Fibroblast of upper back skin (primary cell): ENCODE data around the gene GAN.

Experiments used
- DNase-seq: peaks from one replicate; pipeline ENCODE4 v3.0.0-alpha.2; 2013

The GAN gene

GRCh38 chr16:81314603-81315270 lies at the start of gene GAN:
Gene GAN (plus strand): TSS chr16:81314962. CDS start chr16:81315114, 152 bp downstream.
- DNase-seq: peak; percentile 95

- no peak for DNase-seq
These were observed 49.7 kb upstream of the GAN start for GRCh38 chr16:81265052-81265451.

GRCh38 chr16:81265658-81266451 lies 48.9 kb upstream of the GAN start:
- peak; percentile 48 for DNase-seq

GRCh38 chr16:81266680-81267095 lies 48.1 kb upstream of the GAN start:
- DNase-seq: no peak

- DNase-seq: no peak
These were observed 46.3 kb upstream of the GAN start for GRCh38 chr16:81268509-81268908.

GRCh38 chr16:81273223-81273950 lies 41.4 kb upstream of the GAN start:
- no peak for DNase-seq

- DNase-seq: no peak
These were observed 39.7 kb upstream of the GAN start for GRCh38 chr16:81275064-81275532.

GRCh38 chr16:81275795-81276194 lies 39.0 kb upstream of the GAN start:
- DNase-seq: no peak

GRCh38 chr16:81276323-81276722 lies 38.4 kb upstream of the GAN start:
- DNase-seq: no peak

- DNase-seq: no peak
These were observed 37.2 kb upstream of the GAN start for GRCh38 chr16:81277541-81278080.

- no peak for DNase-seq
These were observed 36.2 kb upstream of the GAN start for GRCh38 chr16:81278526-81278925.

GRCh38 chr16:81279392-81279791 lies 35.4 kb upstream of the GAN start:
- DNase-seq: peak; percentile 55

- no peak for DNase-seq
These were observed 34.4 kb upstream of the GAN start for GRCh38 chr16:81280393-81280792.

GRCh38 chr16:81283044-81283443 lies 31.7 kb upstream of the GAN start:
- DNase-seq: no peak

GRCh38 chr16:81284995-81285600 lies 29.7 kb upstream of the GAN start:
- no peak for DNase-seq

- no peak for DNase-seq
These were observed 28.6 kb upstream of the GAN start for GRCh38 chr16:81286190-81286589.

- no peak for DNase-seq
These were observed 23.6 kb upstream of the GAN start for GRCh38 chr16:81291117-81291516.

GRCh38 chr16:81292936-81293335 lies 21.8 kb upstream of the GAN start:
- no peak for DNase-seq

- DNase-seq: no peak
These were observed 20.6 kb upstream of the GAN start for GRCh38 chr16:81293909-81294802.

GRCh38 chr16:81296631-81297030 lies 18.1 kb upstream of the GAN start:
- DNase-seq: no peak

- no peak for DNase-seq
These were observed 7.0 kb upstream of the GAN start for GRCh38 chr16:81307770-81308169.
